M059J (cell line): Measurements from ENCODE around the gene PDP2. TPM values are rescaled to one million over a fixed set of nuclear protein-coding genes. Genes with fewer than 3 reads are reported as not detected.

Experiments
- DNase-seq: peaks from one replicate; pipeline ENCODE4 v3.0.0-alpha.2; 2012; ENCODE audit warnings: low read depth
- total RNA-seq: library from RNA; depleted of rRNA; stranded (reverse); fragments of >200 nt; shearing (Covaris generic); gene quantifications from 2 replicates; pipeline ENCODE4 v1.2.3, GENCODE V29; 2014; rRNA removed

The PDP2 gene, protein sequence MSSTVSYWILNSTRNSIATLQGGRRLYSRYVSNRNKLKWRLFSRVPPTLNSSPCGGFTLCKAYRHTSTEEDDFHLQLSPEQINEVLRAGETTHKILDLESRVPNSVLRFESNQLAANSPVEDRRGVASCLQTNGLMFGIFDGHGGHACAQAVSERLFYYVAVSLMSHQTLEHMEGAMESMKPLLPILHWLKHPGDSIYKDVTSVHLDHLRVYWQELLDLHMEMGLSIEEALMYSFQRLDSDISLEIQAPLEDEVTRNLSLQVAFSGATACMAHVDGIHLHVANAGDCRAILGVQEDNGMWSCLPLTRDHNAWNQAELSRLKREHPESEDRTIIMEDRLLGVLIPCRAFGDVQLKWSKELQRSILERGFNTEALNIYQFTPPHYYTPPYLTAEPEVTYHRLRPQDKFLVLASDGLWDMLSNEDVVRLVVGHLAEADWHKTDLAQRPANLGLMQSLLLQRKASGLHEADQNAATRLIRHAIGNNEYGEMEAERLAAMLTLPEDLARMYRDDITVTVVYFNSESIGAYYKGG
- total RNA-seq = 4.2 and 15.1 TPM in 2 replicates

DNA sequence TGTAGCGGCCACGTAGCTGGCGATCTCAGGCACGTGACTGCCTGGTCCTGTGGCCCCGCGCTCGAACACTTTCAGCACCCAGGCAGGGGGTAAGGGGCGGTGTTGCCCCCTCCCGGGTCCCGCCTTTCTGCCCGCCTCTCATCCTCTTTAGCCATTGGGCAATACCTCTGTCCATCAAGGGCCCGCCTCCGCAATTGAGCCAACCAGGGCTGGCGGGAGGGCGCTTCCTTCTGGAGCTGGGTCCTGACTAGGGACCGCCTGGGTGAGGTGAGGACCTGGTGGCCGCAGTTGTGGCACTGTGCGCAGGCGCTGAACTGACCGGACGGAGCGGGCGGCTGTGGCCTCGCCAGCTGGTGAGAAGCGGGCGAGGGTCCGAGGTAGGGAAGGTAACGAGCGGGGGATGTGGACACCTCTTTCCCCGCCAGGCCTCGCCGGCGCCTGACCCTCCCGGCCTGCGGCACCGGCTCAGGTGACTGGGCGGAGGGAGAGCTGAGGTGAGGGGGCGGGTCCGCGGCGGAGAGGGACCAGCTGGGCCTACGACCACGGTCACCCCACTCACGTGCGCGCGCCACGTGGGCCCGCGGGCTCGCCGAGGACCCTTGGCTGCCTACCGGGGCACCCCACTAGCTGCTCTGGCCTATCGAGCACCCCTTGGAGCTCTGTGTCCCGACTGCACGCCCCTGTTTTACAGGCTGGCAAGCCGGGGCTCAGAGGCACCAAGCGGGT lies at the start of gene PDP2:
Gene PDP2 (plus strand): TSS at position 228 of the 726 bp plus-strand sequence. CDS start 3,770 bp downstream, outside the sequence.
- peak; percentile 95 for DNase-seq

DNA sequence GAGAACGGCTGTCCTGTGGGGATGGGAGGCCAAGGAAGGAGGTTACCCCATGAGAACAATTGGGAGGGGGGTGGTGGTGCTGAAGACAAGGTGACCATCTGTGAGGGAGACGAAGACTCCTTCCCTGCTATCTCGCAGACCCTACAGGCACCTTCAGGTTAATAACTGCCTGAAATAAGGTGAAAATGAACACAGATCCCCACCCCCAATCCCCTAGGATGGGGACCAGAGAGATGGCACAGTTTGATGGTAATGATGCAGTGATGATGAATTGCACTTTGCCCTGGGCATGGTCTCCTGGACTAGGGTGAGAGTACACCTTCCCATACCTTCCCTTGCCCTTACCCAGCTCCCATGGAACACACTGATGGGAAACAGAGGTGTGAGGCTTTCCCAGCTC lies 48.1 kb upstream of the PDP2 start:
- DNase-seq = no peak

DNA sequence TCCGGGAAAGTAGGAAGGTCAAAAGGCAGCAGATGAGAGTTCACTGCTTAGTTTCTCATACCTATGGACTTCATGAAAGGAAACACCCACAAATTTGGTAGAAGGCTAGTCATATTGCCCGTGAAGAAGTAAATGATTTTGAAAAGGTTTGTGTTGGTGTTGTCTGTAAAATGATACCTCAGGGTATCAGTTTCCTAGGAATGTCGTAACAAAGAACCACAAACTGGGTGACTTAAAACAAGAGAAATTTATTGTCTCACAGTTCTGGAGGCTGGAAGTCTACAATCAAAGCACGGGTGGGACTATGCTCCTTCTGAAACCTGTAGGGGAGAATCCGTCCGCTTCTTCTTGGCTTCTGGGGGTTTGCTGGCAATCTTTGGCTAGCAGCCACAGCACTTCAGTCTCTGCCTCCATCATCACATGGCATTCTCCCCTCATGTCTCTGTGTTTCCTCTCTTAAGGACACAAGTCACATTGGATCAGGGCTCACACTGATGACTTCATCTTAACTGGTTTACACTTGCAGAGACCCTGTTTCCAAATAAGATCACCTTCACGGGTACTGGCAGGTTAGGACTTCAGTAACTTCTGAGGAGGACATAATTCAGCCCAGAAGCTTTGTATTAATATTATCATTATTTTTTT lies 47.5 kb upstream of the PDP2 start:
- peak; percentile 74 for DNase-seq

DNA sequence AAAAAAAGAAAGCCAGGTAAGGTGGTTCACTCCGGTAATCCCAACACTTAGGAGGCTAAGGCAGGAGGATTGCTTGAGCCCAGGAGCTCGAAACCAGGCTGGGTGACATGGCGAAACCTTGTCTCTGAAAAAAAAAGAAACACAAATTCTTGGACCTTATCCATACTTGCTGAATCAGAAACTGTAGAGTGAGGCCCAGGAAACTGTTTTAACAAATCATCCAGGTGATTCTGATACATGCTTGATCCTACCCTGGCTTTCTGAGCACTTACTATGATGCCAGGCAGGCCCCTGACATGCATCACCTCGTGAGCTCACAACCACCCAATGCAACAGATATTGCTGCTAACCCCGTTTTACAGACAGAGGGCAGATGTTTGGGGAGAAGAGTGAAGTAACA lies 45.6 kb upstream of the PDP2 start:
- DNase-seq = no peak

DNA sequence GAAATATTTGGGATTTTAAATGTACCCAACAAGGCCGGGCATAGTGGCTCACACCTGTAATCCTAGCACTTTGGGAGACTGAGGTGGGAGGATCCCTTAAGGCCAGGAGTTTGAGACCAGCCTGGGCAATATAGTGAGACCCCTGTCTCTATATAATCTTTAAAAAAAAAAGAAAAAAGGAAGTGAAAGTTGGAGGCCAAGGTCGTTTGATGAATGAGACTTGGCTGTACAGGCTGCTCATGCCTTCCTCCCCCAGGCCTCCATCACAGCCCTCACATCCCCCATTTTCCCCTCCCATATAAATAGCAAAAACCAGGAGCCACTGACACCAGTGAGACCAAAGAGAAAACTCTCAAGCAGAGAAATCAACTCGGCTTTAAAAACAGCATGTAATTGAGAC lies 39.4 kb upstream of the PDP2 start:
- DNase-seq = no peak

DNA sequence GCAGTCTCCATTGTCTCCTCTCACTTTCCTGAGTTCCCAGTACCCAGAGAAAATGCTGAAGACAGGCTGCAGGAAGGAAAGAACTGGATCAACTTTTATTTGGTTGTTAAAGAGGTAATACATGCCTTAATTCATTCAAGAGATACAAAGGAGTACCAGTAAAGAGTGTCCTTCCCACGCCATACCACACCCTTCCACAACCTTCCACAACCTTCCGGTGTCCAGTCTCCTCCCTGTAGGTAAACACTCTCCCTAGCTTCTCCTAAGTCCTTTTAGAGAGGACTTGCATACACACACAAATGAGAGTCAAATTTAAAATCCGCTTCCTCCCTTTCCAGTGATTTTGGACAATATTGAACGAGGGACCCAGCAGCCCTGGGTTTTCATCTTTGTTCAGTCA lies 38.9 kb upstream of the PDP2 start:
- DNase-seq = no peak

DNA sequence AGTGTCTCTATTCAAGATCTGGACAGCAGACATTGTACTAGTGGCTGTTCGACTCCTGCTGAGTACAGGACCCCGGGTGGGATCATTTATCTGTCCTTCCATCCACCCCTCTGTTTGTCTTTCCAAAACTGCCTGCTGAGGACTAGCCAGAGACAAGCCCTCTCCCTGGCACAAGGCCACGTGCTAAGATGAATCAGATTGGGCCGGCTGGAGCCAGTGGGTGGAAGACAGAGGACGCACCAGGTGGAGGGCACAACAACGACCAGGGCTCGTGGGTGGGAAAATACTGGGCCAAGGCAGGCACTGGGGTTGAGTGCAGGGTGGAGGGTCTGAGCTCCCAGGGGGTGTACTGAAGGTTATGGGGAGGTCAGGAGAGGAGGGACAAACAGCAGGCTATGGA lies 37.5 kb upstream of the PDP2 start:
- peak; percentile 29 for DNase-seq

DNA sequence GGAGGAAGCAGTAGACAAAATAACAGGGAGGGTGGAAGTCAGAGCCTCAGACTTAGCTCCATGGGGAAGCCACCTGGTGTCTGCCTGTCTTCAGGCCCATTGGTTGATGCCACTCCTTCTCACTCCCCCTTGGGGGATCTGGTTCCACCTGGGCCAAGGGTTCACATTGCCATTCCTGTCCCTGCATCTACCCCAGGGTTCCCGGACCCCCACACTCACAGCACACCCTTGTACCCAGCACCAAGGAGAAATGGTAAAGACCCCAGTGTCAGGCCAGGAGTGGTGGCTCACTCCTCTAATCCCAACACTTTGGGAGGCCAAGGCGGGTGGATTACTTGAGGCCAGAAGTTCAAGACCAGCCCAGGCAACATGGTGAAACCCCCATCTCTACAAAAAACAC lies 37.1 kb upstream of the PDP2 start:
- DNase-seq = no peak

DNA sequence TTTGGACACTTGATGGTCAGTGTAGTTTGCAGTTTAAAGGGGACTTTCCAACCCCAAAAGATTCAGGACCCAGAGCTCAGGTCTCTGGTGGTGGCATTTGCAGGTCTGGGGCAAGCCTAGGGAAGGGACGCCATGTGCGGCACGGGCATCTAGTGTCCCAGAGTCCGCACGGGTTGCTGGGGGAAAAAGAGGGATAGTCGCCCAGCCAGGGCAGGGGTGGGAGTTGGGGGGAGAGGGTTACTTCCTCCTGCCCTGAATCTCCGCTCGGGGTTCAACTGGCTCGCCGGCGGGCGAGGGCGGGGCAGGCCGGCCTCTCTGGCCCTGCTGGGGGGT lies 36.3 kb upstream of the PDP2 start:
- no peak for DNase-seq

DNA sequence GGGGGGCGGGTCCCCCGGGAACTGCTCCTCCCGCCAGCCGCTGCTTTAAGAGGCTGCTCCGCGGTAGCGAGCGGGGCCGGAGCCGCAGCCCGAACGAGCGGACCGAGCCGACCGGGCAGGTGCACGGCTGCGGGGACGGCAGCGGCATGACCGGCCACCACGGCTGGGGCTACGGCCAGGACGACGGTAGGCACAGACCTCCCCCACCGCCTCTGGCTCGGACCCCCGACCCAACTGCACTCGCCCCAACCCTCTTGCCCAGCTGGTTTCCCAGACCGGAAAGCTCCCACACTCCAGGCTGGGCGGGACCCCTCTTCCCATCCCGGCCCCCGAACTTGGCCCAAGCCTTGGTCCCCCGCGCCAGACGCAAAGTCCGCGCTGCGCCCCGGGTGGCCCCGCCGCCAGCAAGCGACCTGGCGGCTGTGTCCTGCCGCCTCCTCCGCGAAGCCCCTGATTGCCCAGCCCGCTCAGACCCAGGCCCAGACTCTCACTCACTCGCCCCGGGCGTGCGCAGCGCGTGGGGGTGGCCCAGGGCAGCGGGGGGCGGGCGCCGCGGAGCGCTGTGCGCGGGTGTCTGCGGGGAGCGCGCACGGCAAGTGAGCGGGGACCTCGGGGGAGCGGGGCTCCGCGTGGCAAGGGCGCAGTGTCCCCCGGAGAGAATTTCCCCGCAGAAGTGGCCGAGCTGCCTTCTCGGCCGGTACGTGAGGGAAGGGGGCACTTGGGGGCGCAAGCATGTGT lies 35.8 kb upstream of the PDP2 start, which contains the start of gene CA7:
Gene CA7 (plus strand): TSS at position 73 of the 738 bp plus-strand sequence. CDS start 74 bp downstream, at position 147.
- DNase-seq = no peak

DNA sequence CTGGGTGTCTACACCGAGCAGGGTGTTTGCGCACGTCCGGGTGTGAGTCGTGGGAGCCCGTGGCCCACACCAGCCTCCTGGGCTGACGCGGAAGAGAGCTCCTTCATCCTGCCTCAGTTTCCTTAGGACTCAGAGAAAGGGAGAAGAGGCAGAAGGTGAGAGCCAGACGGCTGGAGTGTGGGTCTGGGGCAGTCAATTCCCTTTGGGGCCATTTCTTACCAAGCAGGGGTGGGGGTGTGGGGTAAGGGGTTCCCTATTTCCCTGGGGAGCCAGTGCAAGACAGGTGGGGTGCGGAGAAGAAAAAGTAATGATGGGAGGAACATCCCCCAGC lies 35.3 kb upstream of the PDP2 start:
- no peak for DNase-seq

DNA sequence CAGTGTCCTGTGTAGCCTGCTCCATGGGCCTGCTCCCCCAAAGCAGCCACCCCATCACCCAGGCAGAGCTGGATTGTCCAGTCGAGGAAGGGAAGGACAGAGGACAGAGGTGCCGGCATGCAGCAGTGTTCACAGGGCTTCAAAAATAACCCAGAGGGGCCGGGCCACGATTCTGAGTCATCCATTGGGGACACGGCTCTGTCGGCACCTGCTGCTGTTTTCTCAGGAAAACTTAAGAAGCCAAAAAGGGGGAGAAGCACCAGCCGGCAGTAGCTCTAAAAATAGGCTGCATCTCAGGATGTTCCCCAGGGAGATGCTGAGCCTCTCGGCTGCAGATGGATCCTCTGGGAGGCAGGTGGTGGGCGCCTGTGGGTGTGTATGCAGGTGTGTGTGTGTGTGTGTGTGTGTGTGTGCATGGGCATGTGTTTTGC lies 34.5 kb upstream of the PDP2 start:
- DNase-seq = peak; percentile 26

DNA sequence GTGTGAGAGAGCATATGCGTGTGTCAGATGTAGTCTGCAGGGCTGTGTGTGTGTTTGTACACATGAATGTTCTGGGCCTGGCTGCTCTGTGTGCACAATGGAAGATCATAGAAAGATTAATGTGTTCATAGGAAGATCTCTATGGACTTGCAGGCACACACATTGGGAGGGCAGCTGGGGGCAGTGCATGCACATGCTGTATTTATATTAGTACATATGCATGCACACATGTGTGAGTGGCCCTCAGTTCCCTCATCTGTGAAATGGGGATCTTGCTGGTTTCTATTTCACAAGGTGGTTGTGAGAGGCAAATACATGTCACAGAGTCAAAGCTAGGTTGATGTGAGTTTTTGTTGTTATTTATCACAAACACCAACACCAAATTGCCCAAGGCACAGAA lies 34.0 kb upstream of the PDP2 start:
- no peak for DNase-seq

DNA sequence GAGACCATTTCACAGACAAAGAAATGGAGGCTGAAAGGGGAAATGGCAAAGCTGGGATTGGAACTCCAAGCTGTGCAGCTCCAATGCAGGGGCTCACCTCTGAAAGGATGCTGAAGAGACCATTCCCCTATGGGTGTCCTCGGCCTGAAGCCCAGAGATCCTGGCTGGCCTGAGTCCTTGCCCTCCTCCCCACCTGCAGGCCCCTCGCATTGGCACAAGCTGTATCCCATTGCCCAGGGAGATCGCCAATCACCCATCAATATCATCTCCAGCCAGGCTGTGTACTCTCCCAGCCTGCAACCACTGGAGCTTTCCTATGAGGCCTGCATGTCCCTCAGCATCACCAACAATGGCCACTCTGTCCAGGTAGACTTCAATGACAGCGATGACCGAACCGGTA lies 33.5 kb upstream of the PDP2 start:
- DNase-seq = no peak

DNA sequence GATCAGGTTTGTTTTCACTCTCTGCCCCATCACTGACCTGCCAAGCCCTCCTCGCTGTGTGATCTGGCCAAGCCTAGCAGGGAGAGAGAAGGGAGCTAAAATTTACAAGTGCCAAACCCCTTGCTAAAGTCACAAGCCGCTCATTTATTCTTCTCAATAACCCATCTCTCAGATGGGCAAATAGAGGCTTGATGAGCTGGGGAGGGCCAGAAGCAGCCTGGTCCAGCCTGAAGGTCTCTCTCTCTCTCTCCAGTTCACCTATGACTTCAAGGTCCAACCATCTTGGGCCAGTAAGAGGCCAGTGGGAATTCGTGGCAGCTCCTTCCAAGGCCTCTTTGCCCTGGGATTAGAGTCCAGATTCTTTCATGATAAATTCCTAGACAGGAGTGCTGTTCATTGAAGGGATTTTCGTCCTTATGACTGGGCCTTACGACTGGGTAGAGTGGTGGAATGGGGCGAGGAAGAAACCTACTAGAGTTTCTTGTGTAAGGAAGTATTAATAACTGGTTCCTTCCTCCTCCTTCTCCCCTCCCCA lies 32.7 kb upstream of the PDP2 start:
- DNase-seq = no peak

DNA sequence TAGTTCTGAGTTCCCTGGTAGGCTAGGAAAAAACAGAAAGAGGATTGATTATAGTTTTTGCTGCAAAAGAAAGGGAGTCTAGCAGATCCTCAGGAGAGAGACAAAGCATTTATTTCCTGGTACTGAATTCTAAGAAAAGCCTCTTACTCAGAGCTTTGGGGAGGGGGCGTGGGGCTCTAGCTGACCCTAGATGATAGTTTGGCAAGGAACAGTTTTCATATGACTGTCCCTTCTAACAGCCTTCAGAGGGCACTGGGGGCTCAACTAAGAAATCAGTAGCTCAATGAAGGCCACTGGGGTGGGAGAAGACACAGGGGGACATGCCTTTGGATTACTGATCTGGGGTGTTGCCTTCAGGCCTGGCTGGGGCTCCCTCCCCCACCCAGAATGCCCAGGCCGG lies 32.1 kb upstream of the PDP2 start:
- DNase-seq = no peak

DNA sequence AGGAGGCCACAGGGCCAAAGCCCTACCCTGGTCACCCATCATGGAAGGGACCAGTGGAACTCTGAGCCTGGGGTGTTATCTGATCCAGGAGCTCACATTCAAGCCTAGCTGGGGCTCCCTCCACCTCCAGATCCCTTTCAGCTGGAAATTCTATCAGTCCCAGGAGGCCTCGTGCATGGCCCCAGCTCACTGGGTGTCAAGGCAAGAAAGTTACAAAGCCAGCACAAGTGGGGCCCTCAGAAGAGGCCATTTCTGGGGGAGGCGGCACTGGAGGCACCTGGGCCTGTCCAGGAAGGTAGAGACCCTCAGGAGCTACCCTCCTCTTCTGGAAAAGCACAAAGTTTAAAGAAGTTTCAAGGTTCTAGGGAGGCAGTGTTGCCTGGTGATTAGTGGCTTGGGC lies 31.3 kb upstream of the PDP2 start:
- DNase-seq = no peak

DNA sequence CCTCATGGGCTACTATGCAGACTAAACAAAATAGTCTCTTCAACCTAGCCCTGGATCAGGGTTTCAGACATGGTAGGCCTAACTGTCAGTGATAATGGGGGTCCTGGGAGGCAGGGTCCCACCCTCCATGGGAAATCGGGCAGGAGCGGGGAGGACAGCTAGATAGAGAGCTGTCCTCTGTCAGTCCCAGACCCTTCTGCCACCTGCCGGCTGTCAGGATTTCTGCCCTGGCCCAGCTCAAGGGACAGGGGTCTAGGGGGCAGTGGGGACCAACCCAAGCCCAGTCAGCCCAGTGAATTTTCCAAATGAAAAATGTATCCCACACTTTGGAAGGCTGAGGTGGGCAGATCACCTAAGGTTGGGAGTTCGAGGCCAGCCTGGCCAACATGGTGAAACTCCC lies 30.8 kb upstream of the PDP2 start:
- DNase-seq = no peak

DNA sequence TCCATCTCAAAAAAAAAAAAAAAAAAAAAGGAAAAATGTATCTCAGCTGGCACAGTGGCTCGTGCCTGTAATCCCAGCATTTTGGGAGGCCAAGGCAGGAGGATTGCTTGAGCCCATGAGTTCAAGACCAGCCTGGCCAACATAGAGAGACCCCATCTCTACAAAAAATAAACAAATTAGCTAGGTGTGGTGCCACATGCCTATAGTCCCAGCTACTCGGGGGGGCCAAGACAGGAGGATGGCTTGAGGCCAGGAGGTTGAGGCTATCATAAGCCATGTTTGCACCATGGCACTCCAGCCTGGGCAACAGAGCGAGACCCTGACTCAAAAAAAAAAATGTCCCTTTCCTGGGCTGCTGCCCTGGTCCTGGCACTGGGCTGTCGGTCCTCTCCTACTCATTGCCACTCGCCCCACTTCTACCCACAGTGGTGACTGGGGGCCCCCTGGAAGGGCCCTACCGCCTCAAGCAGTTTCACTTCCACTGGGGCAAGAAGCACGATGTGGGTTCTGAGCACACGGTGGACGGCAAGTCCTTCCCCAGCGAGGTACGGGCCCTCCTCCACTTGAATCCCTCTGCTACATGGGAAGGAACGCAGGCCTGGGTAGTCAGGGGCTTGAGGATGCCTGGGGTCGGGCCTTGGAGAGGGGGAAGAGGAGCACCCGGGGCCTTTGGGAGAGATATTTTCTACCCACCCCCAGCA lies 30.1 kb upstream of the PDP2 start:
- no peak for DNase-seq

DNA sequence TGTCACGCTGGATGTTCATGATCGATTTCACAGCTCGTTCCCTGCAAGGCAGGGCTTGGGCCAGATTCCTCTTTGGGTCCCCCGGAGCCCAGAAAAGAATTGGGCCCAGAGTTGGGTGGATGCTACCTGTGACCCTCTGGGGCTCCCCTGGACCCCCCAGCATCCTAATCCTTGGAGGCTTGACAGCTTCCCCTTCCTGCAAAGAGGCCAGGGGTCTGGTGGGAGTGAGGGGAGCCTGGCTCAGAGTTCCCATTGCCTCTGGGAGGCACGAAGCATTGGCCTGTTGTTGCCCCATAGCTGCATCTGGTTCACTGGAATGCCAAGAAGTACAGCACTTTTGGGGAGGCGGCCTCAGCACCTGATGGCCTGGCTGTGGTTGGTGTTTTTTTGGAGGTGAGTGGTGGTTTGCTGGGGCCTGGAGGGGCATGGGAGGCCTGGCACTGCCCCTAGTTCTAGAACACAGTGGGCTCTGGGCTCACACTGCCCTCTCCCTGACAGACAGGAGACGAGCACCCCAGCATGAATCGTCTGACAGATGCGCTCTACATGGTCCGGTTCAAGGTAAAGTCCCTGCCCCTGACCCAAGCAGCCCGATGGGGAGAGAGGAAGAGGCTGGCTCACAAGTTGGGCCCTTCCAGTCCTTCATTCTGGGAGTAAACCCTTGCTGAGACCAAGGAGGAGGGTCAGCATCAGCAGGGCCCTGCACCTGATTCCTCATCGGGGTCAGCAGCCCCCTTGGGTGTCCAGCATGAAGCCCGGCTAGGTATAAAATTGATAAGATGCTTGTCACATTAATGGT lies 28.9 kb upstream of the PDP2 start:
- DNase-seq = no peak
